Hepatocyte (in vitro differentiated cells): ENCODE measurements around the gene KDF1.

ENCODE experiments used
- EZH2 ChIP-seq: fragments of 200-600 bp; sonication (generic); IDR thresholded peaks from 2 replicates; pipeline ENCODE4 v1.6.1; 2016; ENCODE audit warnings: antibody characterized with exemption, mild to moderate bottlenecking, borderline replicate concordance
- EZH2phosphoT487 ChIP-seq: fragments of 200-600 bp; sonication (generic); IDR thresholded peaks from one replicate; pipeline ENCODE4 v1.6.1; 2018; ENCODE audit warnings: antibody characterized with exemption, mild to moderate bottlenecking, low read depth, moderate library complexity; ENCODE audit not compliant: unreplicated experiment, severe bottlenecking
- TF ChIP-seq, protein P1 (sequence below): fragments of 200-600 bp; sonication (generic); IDR thresholded peaks from 2 replicates; pipeline ENCODE4 v1.5.1; 2016; ENCODE audit warnings: antibody characterized with exemption, mild to moderate bottlenecking; ENCODE audit not compliant: poor library complexity

DNA sequence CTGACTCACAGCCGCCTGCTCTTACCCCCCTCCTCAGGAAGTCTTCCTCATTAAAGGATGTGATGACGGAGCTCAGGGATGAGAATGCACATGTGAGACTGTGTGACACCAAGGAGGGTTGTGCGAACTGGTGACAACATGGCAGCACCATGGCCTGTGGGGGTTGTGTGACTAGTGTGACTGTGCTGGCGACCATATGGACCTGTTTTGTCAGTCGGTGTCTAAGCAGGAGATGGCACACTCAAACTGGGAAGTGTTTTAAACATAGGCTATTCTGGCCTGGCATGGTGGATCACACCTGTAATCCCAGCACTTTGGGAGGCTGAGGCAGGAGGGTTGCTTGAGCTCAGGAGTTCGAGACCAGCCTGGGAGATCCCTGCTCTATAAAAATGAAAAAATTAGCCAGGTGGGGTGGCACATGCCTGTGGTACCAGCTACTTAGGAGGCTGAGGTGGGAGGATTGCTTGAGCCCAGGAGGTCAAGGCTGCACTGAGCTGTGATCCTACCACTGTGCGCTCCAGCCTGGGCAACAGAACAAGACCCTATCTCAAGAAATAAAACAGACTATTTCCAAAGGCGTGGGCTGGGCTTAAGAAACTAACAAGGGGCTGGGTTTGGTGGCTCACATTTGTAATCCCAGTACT is 40.7 kb upstream of the KDF1 start:
- TF ChIP-seq EZH2phosphoT487 (no peak), EZH2 (no peak)
- TF ChIP-seq, protein P1, sequence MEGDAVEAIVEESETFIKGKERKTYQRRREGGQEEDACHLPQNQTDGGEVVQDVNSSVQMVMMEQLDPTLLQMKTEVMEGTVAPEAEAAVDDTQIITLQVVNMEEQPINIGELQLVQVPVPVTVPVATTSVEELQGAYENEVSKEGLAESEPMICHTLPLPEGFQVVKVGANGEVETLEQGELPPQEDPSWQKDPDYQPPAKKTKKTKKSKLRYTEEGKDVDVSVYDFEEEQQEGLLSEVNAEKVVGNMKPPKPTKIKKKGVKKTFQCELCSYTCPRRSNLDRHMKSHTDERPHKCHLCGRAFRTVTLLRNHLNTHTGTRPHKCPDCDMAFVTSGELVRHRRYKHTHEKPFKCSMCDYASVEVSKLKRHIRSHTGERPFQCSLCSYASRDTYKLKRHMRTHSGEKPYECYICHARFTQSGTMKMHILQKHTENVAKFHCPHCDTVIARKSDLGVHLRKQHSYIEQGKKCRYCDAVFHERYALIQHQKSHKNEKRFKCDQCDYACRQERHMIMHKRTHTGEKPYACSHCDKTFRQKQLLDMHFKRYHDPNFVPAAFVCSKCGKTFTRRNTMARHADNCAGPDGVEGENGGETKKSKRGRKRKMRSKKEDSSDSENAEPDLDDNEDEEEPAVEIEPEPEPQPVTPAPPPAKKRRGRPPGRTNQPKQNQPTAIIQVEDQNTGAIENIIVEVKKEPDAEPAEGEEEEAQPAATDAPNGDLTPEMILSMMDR = no peak
